ENCODE measurements around the gene CTH.
A peak's percentile ranks its signal among the peaks of the same experiment; 100 is the strongest.

Gene CTH

GRCh38 chr1:70385477-70385876 is 25.6 kb upstream of the CTH start:
- Histone ChIP-seq H3K4me1 (ENCODE audit: insufficient read depth, low read length) (no peaks in the 10 kb centered on the region), H3K36me3 (ENCODE audit: insufficient read depth, low read length) (no peaks in the 10 kb centered on the region), H3K9me3 (ENCODE audit: low read length) (no peaks in the 10 kb centered on the region), H3K27me3 (ENCODE audit: insufficient read depth, low read length) (no peaks in the 10 kb centered on the region), H2AFZ (ENCODE audit: low read depth, low read length) (no peak overlapping the region), H3K4me3 (ENCODE audit: low read length) (no peak overlapping the region)

DNA sequence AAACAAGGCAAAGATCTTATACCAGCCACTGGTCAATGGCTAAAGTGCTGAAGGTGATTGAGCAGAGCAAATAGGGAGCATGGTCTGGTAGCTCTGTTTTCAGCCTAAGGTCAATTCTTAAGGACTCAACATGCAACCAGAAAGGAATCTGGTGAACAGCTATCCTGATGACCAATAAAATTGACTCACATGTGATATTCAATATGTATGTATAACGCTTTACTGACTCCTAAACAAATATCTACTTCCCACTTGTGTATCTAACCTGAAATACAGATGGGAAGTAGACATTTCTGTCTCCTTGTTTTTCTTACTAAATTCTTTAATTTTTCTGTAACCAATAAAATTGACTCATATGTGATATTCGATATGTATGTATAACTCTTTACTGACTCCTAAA is 24.9 kb upstream of the CTH start:
- H2AFZ ChIP-seq (ENCODE audit: low read depth, low read length), result no peak overlapping the region
- no peaks in the 10 kb centered on the region for H3K4me1 ChIP-seq (ENCODE audit: insufficient read depth, low read length)
- no peaks in the 10 kb centered on the region for H3K9me3 ChIP-seq (ENCODE audit: low read length)
- H3K36me3 ChIP-seq (ENCODE audit: insufficient read depth, low read length), result no peaks in the 10 kb centered on the region
- H3K4me3 ChIP-seq (ENCODE audit: low read length), result no peak overlapping the region
- no peaks in the 10 kb centered on the region for H3K27me3 ChIP-seq (ENCODE audit: insufficient read depth, low read length)

DNA sequence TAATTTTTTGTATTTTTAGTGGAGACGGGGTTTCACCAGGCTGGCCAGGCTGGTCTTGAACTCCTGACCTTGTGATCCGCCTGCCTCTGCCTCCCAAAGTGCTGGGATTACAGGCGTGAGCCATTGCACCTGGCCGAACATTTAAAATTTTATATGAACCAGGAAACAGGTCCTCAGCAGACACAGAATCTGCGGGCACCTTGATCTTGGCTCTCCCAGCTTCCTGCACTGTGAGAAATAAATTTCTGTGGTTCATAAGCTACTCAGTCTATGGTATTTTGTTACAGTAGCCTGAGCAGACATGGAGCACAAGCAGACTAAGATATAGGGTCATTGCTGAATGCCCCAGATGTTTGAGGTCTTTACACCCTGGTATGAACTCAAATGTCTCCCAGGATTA is 23.6 kb upstream of the CTH start:
- Histone ChIP-seq H3K4me3 (ENCODE audit: low read length) (no peak overlapping the region), H3K9me3 (ENCODE audit: low read length) (no peaks in the 10 kb centered on the region), H3K4me1 (ENCODE audit: insufficient read depth, low read length) (no peaks in the 10 kb centered on the region), H3K27me3 (ENCODE audit: insufficient read depth, low read length) (no peaks in the 10 kb centered on the region), H3K36me3 (ENCODE audit: insufficient read depth, low read length) (no peaks in the 10 kb centered on the region), H2AFZ (ENCODE audit: low read depth, low read length) (no peak overlapping the region)

GRCh38 chr1:70392626-70393025 is 18.4 kb upstream of the CTH start:
- H3K27me3 ChIP-seq (ENCODE audit: insufficient read depth, low read length), result no peaks in the 10 kb centered on the region
- no peaks in the 10 kb centered on the region for H3K4me1 ChIP-seq (ENCODE audit: insufficient read depth, low read length)
- H3K9me3 ChIP-seq (ENCODE audit: low read length), result peaks cover 3% of the 10 kb centered on the region
- no peak overlapping the region for H3K4me3 ChIP-seq (ENCODE audit: low read length)
- no peak overlapping the region for H2AFZ ChIP-seq (ENCODE audit: low read depth, low read length)
- no peaks in the 10 kb centered on the region for H3K36me3 ChIP-seq (ENCODE audit: insufficient read depth, low read length)

GRCh38 chr1:70396607-70397006 is 14.5 kb upstream of the CTH start:
- H3K27me3 ChIP-seq (ENCODE audit: insufficient read depth, low read length), result no peaks in the 10 kb centered on the region
- H3K4me3 ChIP-seq (ENCODE audit: low read length), result no peak overlapping the region

DNA sequence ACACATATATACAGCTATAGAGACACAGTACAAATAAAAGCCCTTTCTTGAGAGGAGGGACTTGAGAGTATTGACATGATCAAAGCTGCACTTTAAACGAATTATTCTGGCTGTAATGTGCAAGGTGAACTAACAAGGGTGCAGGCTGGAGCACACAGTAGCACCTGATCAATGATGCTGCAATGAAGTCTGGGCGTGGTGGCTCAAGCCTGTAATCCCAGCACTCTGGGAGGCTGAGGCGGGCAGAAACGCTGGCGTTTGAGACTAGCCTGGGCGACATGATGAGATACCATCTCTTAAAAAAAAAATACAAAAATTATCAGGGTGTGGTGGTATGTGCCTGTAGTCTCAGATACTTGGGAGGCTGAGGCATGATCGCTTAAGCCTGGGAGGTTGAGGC is 14.1 kb upstream of the CTH start:
- Histone ChIP-seq H3K4me1 (ENCODE audit: insufficient read depth, low read length) (peaks cover 14% of the 10 kb centered on the region), H3K36me3 (ENCODE audit: insufficient read depth, low read length) (no peaks in the 10 kb centered on the region), H3K9me3 (ENCODE audit: low read length) (peaks cover 3% of the 10 kb centered on the region), H2AFZ (ENCODE audit: low read depth, low read length) (no peak overlapping the region), H3K4me3 (ENCODE audit: low read length) (no peak overlapping the region), H3K27me3 (ENCODE audit: insufficient read depth, low read length) (no peaks in the 10 kb centered on the region)

More at GRCh38 chr1:70396607-70397006, 14.5 kb upstream of the CTH start:
- Histone ChIP-seq H3K4me1 (ENCODE audit: insufficient read depth, low read length) (peaks cover 14% of the 10 kb centered on the region), H3K36me3 (ENCODE audit: insufficient read depth, low read length) (no peaks in the 10 kb centered on the region), H2AFZ (ENCODE audit: low read depth, low read length) (no peak overlapping the region), H3K9me3 (ENCODE audit: low read length) (peaks cover 3% of the 10 kb centered on the region)

- Histone ChIP-seq H3K4me3 (ENCODE audit: low read length) (no peak overlapping the region), H3K27me3 (ENCODE audit: insufficient read depth, low read length) (no peaks in the 10 kb centered on the region), H2AFZ (ENCODE audit: low read depth, low read length) (no peak overlapping the region), H3K4me1 (ENCODE audit: insufficient read depth, low read length) (peaks cover 14% of the 10 kb centered on the region), H3K36me3 (ENCODE audit: insufficient read depth, low read length) (no peaks in the 10 kb centered on the region), H3K9me3 (ENCODE audit: low read length) (no peaks in the 10 kb centered on the region)
Measured at GRCh38 chr1:70400335-70400734, 10.7 kb upstream of the CTH start.

GRCh38 chr1:70401974-70402373 is 9.1 kb upstream of the CTH start:
- Histone ChIP-seq H3K27me3 (ENCODE audit: insufficient read depth, low read length) (no peaks in the 10 kb centered on the region), H3K9me3 (ENCODE audit: low read length) (no peaks in the 10 kb centered on the region), H3K4me3 (ENCODE audit: low read length) (no peak overlapping the region), H2AFZ (ENCODE audit: low read depth, low read length) (no peak overlapping the region), H3K4me1 (ENCODE audit: insufficient read depth, low read length) (peaks cover 14% of the 10 kb centered on the region), H3K36me3 (ENCODE audit: insufficient read depth, low read length) (no peaks in the 10 kb centered on the region)

- H3K4me1 ChIP-seq (ENCODE audit: insufficient read depth, low read length), result peaks cover 14% of the 10 kb centered on the region
- H3K36me3 ChIP-seq (ENCODE audit: insufficient read depth, low read length), result no peaks in the 10 kb centered on the region
- H3K4me3 ChIP-seq (ENCODE audit: low read length), result no peak overlapping the region
- H3K27me3 ChIP-seq (ENCODE audit: insufficient read depth, low read length), result no peaks in the 10 kb centered on the region
- H2AFZ ChIP-seq (ENCODE audit: low read depth, low read length), result no peak overlapping the region
- H3K9me3 ChIP-seq (ENCODE audit: low read length), result no peaks in the 10 kb centered on the region
Measured at GRCh38 chr1:70403759-70404158, 7.3 kb upstream of the CTH start.

- Histone ChIP-seq H3K4me1 (ENCODE audit: insufficient read depth, low read length) (peaks cover 3% of the 10 kb centered on the region), H3K4me3 (ENCODE audit: low read length) (no peak overlapping the region), H2AFZ (ENCODE audit: low read depth, low read length) (no peak overlapping the region), H3K36me3 (ENCODE audit: insufficient read depth, low read length) (no peaks in the 10 kb centered on the region), H3K27me3 (ENCODE audit: insufficient read depth, low read length) (no peaks in the 10 kb centered on the region), H3K9me3 (ENCODE audit: low read length) (no peaks in the 10 kb centered on the region)
Measured at GRCh38 chr1:70405780-70406416, 5.2 kb upstream of the CTH start.

DNA sequence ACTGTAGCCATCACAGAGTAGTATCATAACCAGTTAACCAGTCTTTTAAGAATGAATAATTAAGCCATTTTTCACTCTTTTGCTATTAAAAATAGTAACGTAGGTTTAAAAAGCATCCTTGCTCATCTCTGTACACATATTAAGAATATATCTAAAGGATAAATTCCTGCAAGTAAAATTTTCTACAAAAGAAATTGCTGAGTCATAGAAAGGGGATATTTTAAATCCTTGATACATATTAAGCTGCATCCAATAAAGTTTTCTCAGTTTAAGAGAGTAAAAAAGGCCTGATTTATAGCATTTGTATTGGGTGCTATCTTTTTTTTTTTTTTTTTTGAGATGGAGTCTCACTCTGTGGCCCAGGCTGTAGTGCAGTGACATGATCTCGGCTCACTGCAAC is 1.9 kb upstream of the CTH start:
- no peak overlapping the region for H3K4me3 ChIP-seq (ENCODE audit: low read length)
- no peak overlapping the region for H2AFZ ChIP-seq (ENCODE audit: low read depth, low read length)
- peaks cover 6% of the 10 kb centered on the region for H3K4me1 ChIP-seq (ENCODE audit: insufficient read depth, low read length)
- no peaks in the 10 kb centered on the region for H3K27me3 ChIP-seq (ENCODE audit: insufficient read depth, low read length)
- no peaks in the 10 kb centered on the region for H3K9me3 ChIP-seq (ENCODE audit: low read length)
- H3K36me3 ChIP-seq (ENCODE audit: insufficient read depth, low read length), result no peaks in the 10 kb centered on the region

DNA sequence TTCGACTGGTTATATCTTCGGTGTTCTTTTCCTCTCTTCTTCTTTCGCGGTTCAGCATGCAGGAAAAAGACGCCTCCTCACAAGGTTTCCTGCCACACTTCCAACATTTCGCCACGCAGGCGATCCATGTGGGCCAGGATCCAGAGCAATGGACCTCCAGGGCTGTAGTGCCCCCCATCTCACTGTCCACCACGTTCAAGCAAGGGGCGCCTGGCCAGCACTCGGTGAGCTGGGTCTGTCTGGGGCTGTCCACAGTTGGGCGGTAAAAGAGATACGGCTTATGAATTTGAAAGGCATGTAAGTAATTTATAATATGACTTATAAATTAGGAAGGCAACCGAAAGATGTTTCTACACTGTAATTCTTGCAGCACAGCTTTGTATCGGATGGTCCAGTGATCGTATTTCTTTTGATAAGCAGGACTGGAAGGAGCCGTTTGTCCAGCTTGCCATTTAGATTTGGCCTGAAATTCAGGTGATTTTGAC is 334 bp downstream of the CTH start:
- no peaks in the 10 kb centered on the region for H3K36me3 ChIP-seq (ENCODE audit: insufficient read depth, low read length)
- peak overlapping the region; percentile 72 for H2AFZ ChIP-seq (ENCODE audit: low read depth, low read length)
- no peaks in the 10 kb centered on the region for H3K27me3 ChIP-seq (ENCODE audit: insufficient read depth, low read length)
- no peaks in the 10 kb centered on the region for H3K9me3 ChIP-seq (ENCODE audit: low read length)
- peaks cover 6% of the 10 kb centered on the region for H3K4me1 ChIP-seq (ENCODE audit: insufficient read depth, low read length)
- peak overlapping the region; percentile 86 for H3K4me3 ChIP-seq (ENCODE audit: low read length)

DNA sequence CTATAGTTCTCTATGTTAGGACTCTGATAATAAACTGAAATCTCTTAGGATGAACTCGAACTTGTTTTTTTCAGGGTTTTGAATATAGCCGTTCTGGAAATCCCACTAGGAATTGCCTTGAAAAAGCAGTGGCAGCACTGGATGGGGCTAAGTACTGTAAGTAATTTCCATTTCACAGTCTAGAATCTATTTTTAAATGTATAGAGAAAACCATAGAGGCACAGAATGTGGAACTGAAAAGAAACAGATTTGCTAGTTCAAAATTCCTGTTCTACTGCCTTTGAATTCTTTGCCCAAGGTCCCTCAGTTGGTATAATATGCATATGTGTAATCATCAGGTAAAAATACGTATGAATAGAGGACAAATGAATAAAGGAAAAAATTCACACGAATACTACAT is 4.8 kb downstream of the CTH start:
- H3K4me1 ChIP-seq (ENCODE audit: insufficient read depth, low read length), result peaks cover 4% of the 10 kb centered on the region
- no peak overlapping the region for H2AFZ ChIP-seq (ENCODE audit: low read depth, low read length)

More for the DNA sequence above, 4.8 kb downstream of the CTH start:
- Histone ChIP-seq H3K4me3 (ENCODE audit: low read length) (no peak overlapping the region), H3K36me3 (ENCODE audit: insufficient read depth, low read length) (no peaks in the 10 kb centered on the region), H3K27me3 (ENCODE audit: insufficient read depth, low read length) (no peaks in the 10 kb centered on the region), H3K9me3 (ENCODE audit: low read length) (no peaks in the 10 kb centered on the region)

Measured in neuron (in vitro differentiated cells).